Vagina (tissue), 2 donors: ENCODE results near the gene ABHD10. TPM values are rescaled to one million over a fixed set of nuclear protein-coding genes. Genes with fewer than 3 reads are reported as not detected.

Source experiments
- DNase-seq, 2 donors: peaks; one replicate each; pipeline ENCODE4 v3.0.0-alpha.2; 2017; ENCODE audit errors: extremely low spot score in 2 of 2
- H3K27ac ChIP-seq: fragments of 200-600 bp; sonication (generic); one replicate; pipeline ENCODE4 v1.5.1; 2019
- H3K27me3 ChIP-seq: fragments of 200-600 bp; sonication (generic); one replicate; pipeline ENCODE4 v1.5.1; 2019
- H3K36me3 ChIP-seq, 2 donors: fragments of 200-600 bp; sonication (generic); one replicate each; pipeline ENCODE4 v1.5.1; 2017 to 2019
- H3K4me1 ChIP-seq: fragments of 200-600 bp; sonication (generic); one replicate; pipeline ENCODE4 v1.5.1; 2019
- H3K4me3 ChIP-seq, 2 donors: fragments of 200-600 bp; sonication (generic); 1 replicate in 1 of 2; 2 replicates in 1 of 2; pipeline ENCODE4 v1.5.1; 2016 to 2019
- H3K9me3 ChIP-seq: fragments of 200-600 bp; sonication (generic); one replicate; pipeline ENCODE4 v1.5.1; 2019
- POLR2A ChIP-seq, 2 donors: fragments of 450-650 bp; IDR thresholded peaks; one replicate each; pipeline ENCODE4 v1.6.1; 2017; ENCODE audit warnings: antibody characterized with exemption in 2 of 2, mild to moderate bottlenecking in 2 of 2, moderate library complexity in 2 of 2
- POLR2AphosphoS5 ChIP-seq, 2 donors: sonication (generic); formaldehyde crosslinking; IDR thresholded peaks; one replicate each; pipeline ENCODE4 v1.9.0; 2017; ENCODE audit warnings: antibody characterized with exemption in 2 of 2, mild to moderate bottlenecking in 2 of 2, low read depth in 1 of 2; ENCODE audit not compliant: insufficient read depth in 1 of 2
- intact Hi-C: fragments of 100-400 bp; cut with DNase I; formaldehyde crosslinking; loops from one replicate; pipeline ENCODE4 v1.15.1; 2023
- total RNA-seq: library from RNA; depleted of rRNA; stranded (reverse); fragments of >200 nt; gene quantifications from one replicate; pipeline ENCODE4 v1.2.3, GENCODE V29; 2016
- TF ChIP-seq, protein P1 (sequence below), 3 experiments: fragments of 450-650 bp in 2 of 3; fragments of 200-600 bp in 1 of 3; sonication (generic) in 1 of 3; IDR thresholded peaks; one replicate each; pipeline ENCODE4 v1.5.1; 2017 to 2019; ENCODE audit warnings: antibody characterized with exemption in 3 of 3, mild to moderate bottlenecking in 2 of 3, moderate library complexity in 2 of 3

ABHD10 gene
- total RNA-seq, 1 donor from 2014 or later = 10.8 TPM

DNA sequence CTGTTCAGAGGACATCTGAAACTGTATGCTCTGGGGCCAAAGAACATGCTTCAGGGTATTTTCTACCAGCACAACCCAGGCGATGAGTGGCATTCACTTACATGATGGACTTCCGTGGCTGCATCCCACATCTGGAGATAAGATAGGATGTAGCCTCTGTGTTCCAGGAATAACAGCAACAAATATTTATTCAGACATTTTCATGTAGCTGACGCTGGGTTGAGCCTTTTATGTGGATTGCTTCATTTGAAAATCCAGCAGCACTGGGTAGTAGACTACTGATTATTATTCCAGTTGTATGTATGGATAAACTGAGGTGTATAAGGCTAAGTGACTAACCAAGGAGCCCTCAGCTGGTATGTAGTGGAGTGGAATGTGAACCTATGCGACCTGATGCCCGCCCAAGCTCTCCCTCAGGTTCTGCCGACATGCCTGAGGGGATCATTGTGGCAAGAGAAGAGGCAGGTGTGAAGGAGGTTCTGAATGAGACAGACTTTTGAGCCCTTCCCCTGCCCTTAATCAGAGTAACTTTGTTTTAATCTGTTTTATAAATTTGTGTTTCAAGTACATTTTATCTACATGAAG is 25.9 kb upstream of the ABHD10 start:
- Histone ChIP-seq H3K36me3 (peaks cover 0 to 5% of the 10 kb centered on the region in 2 donors), H3K9me3 (no peaks in the 10 kb centered on the region), H3K4me3 (no peak overlapping the region), H3K27me3 (no peaks in the 10 kb centered on the region), H3K27ac (no peak overlapping the region), H3K4me1 (peaks cover 5% of the 10 kb centered on the region)
- DNase-seq = no peak
- TF ChIP-seq, protein P1, sequence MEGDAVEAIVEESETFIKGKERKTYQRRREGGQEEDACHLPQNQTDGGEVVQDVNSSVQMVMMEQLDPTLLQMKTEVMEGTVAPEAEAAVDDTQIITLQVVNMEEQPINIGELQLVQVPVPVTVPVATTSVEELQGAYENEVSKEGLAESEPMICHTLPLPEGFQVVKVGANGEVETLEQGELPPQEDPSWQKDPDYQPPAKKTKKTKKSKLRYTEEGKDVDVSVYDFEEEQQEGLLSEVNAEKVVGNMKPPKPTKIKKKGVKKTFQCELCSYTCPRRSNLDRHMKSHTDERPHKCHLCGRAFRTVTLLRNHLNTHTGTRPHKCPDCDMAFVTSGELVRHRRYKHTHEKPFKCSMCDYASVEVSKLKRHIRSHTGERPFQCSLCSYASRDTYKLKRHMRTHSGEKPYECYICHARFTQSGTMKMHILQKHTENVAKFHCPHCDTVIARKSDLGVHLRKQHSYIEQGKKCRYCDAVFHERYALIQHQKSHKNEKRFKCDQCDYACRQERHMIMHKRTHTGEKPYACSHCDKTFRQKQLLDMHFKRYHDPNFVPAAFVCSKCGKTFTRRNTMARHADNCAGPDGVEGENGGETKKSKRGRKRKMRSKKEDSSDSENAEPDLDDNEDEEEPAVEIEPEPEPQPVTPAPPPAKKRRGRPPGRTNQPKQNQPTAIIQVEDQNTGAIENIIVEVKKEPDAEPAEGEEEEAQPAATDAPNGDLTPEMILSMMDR (IDR thresholded peaks at IDR 0.05) = no peak
- TF ChIP-seq POLR2A (IDR thresholded peaks at IDR 0.05) (no peak), POLR2AphosphoS5 (IDR thresholded peaks at IDR 0.05; ENCODE audit: insufficient read depth in 1 of 2, low read depth in 1 of 2) (no peak)
- intact Hi-C loops = no loop called here

DNA sequence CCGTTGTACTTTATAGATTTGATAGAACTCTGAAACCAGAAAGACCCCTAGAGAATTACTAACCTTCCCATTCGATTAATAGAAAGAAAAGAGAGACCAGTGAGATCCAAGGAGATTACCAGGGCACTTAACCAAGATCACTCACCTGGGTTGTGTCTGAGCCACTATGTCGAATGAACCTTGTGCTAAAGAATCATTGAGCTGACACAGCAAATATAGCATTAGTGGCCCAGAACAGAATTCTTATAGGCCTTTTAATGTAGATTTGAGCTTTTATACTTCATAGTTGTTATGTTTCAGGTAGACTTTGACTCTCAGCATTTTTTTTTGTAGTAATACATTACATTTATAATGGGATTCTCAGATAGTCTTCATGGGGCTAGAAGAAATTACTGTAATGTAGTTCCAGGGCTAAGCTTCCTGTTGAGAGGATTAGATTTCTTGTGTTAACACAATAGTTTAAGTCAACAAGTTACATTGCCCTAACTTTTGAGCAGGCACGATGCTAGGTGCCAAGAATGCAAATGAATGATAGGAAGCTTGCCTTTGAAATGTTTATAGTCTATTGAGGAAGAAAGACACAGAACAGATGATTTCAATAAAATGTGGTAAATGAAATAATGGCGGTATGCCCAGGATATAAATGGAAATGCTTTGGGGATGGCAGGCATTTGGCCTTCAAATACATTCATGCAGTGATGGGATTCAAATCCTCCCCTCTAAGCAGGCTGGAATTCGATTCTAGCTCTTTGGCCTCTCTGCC is 24.4 kb upstream of the ABHD10 start:
- Histone ChIP-seq H3K27ac (no peak overlapping the region), H3K36me3 (peaks cover 0 to 5% of the 10 kb centered on the region in 2 donors), H3K9me3 (no peaks in the 10 kb centered on the region), H3K4me3 (no peak overlapping the region), H3K4me1 (peaks cover 5% of the 10 kb centered on the region), H3K27me3 (no peaks in the 10 kb centered on the region)
- no peak for DNase-seq
- intact Hi-C loops = no loop called here
- TF ChIP-seq POLR2A (IDR thresholded peaks at IDR 0.05) (no peak), POLR2AphosphoS5 (IDR thresholded peaks at IDR 0.05; ENCODE audit: insufficient read depth in 1 of 2, low read depth in 1 of 2) (no peak)
- TF ChIP-seq, protein P1 (IDR thresholded peaks at IDR 0.05) = no peak

DNA sequence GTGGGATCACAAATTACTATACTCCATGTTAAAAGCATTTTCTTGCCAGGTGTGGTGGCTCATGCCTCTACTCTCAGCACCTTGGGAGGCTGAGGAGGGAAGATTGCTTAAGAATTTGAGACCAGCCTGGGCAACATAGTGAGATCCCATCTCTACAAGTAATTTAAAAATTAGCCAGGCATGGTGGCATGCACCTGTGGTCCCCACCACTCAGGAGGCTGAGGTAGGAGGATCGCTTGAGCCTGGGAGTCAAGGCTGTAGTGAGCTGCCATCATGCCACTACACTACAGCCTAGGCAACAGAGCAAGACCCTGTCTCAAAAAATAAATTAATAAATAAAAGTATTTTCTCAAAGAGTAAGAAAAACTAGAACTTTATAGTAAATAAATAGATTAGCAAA is 22.9 kb upstream of the ABHD10 start:
- peaks cover 5% of the 10 kb centered on the region for H3K4me1 ChIP-seq

DNA sequence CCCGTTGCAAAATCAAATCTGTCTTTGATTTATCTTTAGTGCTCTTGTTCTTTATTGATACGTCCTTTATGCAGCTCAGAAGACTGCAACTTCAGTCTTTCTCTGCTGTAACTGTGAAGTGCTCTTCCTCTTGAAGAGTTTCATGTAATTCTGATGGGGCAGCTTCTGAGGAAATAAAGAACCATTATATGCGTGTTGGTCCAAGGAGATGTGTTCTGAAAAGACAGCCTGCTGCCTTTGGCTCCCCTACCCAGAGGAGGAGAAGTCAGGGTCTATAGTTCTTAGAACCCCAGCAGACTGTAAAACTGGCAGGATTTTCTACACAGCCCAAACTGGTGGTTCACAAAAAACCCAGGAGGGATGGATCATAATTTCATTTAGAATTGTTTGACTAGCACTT is 22.4 kb upstream of the ABHD10 start:
- no peak for TF ChIP-seq POLR2AphosphoS5 (IDR thresholded peaks at IDR 0.05; ENCODE audit: insufficient read depth in 1 of 2, low read depth in 1 of 2)
- TF ChIP-seq POLR2A (IDR thresholded peaks at IDR 0.05) = no peak
- TF ChIP-seq, protein P1 (IDR thresholded peaks at IDR 0.05) = no peak
- Histone ChIP-seq H3K27ac (no peak overlapping the region), H3K27me3 (no peaks in the 10 kb centered on the region), H3K4me3 (no peak overlapping the region), H3K36me3 (peaks cover 0 to 5% of the 10 kb centered on the region in 2 donors), H3K4me1 (peaks cover 5% of the 10 kb centered on the region), H3K9me3 (no peaks in the 10 kb centered on the region)
- intact Hi-C loops = no loop called here
- DNase-seq = no peak

More for the DNA sequence above, 22.9 kb upstream of the ABHD10 start:
- no peak overlapping the region for H3K4me3 ChIP-seq
- H3K9me3 ChIP-seq = no peaks in the 10 kb centered on the region
- no peaks in the 10 kb centered on the region for H3K27me3 ChIP-seq
- TF ChIP-seq POLR2A (IDR thresholded peaks at IDR 0.05) (no peak), POLR2AphosphoS5 (IDR thresholded peaks at IDR 0.05; ENCODE audit: insufficient read depth in 1 of 2, low read depth in 1 of 2) (no peak)
- TF ChIP-seq, protein P1 (IDR thresholded peaks at IDR 0.05) = no peak
- no peak overlapping the region for H3K27ac ChIP-seq
- intact Hi-C loops = no loop called here
- no peak for DNase-seq
- H3K36me3 ChIP-seq = peaks cover 0 to 5% of the 10 kb centered on the region in 2 donors
